HG03064 (cell line): ENCODE measurements around the gene ZNF407.

Source experiments
- ATAC-seq: cut with Tn5 transposase; IDR thresholded peaks from one replicate; pipeline ENCODE4 v1.9.1; 2021; ENCODE audit warnings: low read depth; ENCODE audit not compliant: unreplicated experiment

The ZNF407 gene

DNA sequence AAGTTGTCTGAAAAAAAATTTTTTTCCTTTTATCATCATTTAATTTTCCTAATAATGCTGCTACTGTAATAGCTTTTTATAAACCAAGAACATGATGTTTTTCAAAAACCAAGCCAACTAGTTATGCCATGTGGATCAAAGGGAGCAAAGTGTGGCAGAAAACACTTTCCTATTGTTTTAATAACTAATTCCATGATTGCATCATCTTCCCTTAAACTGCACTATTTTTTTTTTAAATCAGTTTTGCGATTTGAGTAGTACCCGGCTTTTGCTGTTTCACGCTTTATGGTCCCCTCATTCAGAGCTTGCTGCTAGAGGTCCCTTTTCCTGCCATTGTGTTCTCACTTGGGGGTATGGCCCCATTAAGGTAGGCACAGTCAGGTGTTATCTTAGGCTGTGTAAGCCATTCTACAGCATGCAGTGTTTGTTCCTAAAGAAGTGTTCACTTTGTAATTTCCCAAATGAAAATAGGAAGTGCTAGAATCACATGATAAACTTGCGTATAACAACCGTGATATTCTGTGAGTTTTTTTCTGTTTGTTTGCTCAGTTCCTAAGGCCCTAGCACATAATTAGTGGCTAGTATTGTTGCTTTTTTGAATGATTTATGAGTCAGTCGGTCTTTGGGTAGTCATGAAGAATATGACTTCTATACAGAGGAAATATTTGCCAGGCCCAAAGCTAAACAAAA, 385.4 kb downstream of the ZNF407 start:
- no peak for ATAC-seq

DNA sequence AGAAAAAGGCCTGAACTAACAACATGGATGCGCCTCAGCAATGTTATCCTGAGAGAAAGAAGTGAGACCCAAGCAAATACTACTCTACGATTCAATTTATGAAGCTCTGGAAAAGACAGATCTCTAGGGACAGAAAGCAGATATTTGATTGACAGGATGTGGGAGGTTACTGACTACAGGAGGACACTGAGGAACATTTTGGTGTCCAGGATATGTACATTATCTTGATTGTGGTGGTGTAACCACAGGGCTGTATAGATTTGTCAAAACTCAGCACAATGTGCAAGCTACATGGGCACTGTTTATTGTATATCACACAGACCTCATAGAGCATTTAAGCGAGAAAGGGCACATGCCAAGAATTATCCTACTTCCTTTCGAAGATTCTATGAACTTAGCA, 391.5 kb downstream of the ZNF407 start:
- ATAC-seq: no peak

DNA sequence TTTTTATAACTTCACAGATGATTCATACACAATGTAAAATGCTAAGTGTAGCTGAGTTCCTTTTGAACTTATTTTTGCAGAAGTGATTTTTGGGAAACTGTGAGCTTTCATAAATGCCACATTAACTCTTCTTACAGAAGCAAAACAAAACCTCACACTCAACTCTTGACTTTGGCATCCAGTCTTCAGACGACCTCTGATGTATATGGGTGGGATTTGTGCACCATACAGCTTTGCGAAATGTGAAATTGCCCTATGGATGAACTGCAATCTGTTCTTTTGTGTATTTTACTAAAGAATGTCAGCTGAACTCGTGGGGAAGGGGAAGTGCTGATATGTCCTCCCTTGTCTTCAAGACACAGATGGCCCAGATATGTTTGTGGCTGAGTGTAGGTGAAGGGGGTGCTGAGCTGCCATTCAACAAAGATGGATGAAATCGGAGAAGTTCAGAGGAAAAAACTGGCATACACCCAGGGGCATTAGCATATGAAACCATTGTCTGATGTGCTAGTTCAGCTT, 393.0 kb downstream of the ZNF407 start:
- no peak for ATAC-seq

DNA sequence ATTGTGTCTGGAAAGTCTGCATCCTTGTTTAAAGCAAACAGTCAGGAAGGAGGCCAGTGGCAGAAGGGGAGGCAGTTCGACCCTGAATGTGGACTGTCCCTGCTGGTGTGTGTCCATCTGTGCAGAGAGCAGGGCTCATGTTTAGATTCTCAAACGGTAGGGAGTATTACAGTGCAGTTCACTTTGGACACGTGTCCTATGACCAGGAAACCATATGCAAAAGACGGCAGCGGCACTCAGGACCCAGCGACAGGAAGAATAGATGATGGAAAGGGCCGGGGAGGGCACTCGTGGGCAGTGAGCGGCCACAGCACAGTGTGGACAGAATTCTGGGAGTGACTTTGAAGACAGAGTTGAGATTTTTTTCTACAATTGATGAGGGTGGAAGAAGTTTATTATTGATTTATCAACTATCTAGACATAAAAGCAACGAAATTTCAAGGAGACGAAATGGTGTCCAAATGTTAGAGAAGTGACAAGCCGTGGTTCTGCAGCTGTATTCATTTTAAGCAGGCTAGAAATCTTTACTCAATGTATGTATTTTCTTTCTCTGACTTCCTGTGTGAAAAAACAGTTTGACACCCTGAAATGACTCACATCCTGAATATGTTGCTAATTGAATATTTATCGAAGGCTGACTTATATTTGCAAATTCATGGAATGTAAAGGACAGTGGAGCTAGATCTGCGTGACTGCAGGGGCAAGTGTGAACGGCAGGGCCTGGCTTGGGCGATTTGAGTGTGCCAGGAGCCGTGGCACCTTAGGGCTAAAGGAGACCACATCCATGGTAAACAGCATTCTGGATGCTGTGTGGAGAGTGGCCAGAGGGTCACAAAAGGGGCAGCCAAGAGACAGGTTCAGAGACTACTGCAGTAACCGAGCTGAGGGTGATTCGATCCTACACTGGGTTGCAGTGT, 397.1 kb downstream of the ZNF407 start:
- ATAC-seq: peak; percentile 83

DNA sequence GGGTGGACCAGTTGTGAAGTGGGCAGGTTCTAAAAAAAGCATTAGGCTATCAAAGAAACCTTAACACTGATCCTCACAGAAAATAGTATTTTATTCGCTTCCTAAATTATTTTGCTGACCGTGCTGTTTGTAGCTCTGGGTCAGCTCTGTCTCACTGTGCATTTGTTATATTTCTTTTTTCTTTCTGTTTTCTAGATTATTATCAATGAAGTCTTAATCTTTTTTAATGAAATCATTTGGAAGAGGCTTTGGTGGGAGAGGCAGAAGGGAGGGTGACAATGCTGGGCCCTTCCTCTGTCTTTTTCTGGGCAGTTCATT, 397.7 kb downstream of the ZNF407 start:
- ATAC-seq: no peak

DNA sequence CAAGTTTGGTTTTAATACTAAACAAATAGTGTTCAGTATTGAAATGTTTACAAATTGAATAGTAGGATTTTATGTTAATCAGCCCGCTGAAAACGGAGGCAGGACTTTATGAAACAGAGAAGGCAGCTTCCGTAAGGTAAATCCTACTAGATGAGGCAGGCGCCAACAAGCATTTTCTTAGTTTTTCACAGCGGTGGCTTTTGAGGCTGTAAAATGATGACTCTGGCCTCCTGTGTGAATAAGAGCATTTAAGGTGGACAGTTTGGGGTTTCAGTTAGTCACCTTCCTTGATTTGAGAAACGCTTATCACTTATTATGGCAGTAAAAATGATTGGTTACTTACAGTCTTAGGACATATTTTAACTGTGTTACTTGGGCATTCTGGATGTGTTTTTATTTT, 398.4 kb downstream of the ZNF407 start:
- ATAC-seq: no peak

DNA sequence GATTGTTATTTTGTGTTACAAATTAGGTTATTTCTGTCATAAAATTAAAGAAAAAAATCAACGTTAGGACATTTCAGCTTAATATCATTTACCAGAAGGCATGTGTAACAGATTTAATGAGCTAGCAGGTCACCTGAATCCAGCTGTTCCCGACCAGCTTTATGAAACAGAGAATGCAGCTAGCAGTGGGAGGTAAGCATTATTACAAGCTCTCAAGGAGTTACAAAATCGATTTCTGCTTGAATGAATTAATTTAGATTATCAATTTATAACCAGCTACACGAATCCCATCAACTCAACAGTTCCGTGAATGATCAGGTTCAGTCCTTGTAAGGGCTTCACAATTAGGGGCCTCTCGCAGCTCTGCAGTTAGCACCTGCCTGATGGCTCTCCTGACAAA, 399.3 kb downstream of the ZNF407 start:
- ATAC-seq: no peak

DNA sequence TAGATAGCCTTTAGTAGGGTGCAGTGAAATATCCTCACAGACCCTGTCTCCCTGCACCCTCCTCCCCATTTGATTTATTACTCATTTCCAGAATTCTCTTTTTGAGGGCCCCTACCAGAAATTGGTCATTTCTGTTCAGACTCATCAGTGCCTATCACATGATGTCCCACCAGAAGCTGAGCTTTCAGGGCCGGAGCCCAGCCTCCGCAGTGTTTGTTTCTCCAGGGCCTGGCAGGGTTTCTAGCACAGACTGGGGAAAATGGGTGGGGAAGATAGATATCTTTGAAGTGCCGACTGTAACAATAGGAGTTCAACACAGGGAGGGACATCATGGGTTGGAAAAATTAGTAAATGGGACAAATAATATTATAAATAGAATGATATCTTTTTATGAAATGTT, 403.2 kb downstream of the ZNF407 start:
- ATAC-seq: no peak

DNA sequence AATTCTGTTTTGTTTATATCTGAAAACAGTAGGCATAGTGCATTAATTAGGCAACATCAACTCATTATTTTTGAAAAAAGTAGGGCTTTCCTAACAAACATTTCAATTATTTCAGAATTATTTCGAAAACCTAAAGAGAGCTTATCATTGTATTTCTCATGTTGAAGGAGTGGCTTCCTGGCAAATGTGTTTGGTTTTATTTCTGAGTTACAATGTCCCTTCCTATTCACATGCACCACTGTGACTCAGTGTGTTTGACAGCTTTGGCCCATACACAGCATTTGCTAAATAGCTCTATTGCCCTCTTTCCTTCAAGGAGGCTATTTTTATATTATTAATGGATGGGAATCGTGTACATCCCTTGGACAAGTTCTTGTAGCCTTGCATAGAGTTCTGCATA, 405.4 kb downstream of the ZNF407 start:
- ATAC-seq: no peak

DNA sequence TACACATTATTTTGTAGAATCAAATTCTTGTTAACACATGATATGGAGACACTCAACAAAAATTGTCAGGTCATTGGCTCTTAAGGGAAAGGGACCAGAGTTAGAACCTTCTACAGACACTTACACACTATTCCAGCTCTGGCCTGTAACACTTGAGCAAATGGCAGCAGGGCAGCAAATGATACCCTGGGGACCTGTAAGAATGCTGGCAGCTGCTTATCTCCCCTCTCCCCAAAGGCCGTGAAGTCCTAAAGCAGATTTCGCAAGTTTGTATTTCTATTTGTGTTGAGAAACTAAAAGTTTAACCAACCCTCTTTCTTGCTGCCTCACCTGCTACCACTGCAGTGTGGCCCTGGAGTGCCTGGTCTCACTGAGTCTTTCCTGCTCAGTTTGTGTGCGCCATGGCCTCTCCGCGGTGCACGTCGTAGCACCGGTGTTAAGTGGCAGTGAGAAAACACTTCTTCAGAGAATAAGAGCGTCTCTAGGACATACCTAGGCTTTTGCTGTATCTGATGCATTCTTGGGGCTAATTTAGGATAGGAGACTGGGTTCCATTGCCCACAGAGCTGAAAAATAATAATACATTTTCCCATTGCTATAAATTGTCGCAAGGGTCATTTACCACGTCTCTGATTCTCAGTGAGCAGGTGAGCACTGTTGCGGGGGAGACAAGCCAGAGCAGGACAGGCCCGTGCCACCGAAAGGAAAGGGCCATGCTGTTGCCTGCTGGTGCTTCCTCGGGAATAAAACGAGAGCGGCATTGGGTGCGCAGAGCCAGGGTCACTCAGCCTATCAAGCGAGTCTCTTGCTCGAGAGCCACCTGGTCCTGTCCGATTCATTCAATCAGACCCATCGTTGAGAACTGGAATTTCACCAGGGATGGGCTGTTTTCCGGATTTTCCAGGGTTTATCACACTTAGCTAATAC, 406.4 kb downstream of the ZNF407 start:
- no peak for ATAC-seq

DNA sequence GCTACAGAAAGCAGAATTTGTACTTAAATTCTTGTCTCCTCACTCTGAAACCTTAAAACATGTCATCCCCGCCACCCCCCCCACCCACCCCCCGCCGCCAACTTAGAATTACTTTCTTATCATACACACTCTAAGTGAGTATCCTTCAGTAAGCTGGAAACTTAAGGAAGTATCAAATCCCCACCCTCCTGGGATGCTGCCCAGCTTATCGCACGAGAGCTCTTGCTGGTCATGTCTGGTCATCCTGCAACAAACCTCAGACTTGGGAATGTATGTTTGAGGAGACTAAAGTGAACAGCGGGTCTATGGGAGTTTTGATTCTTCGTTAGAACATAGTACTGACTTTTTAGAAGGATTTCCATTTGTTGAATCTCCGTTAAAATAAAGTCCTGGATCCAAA, 408.0 kb downstream of the ZNF407 start:
- ATAC-seq: no peak

DNA sequence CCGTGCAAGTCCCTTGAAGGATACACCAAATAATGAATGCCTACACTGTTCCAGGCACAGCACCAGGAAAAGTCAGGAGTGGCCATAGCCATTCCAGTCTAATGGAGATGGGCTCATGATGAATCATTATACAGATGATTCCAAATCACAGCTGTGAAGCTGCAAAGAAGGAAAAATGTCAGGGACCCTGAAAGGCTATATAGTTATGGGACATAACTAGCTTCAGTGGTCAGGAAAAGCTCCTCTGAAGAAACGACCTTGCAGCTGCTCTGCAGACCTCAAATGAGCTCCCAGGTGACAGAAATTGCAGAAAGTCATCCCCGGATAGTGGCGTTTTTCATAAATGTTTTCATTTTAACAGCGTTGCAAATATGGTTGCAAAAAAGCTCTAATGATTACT, 410.5 kb downstream of the ZNF407 start:
- ATAC-seq: no peak

DNA sequence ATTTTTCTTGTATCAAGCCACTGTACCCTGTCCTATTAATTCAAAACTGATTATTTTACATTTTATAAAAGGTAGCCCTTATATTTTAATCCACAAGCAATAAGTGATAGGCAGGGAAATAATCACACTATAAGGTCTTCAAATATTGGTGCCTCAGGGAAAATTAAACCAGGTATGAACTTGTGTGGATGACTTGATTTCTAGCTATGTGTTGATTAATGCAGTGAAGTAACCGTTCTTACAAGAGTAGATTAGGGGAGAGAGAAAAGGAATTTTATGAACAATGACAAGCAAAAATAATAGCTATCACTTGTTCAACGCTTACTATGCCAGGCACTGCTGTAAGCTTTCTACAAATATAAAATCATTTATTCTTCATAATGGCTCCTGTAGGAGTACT, 411.6 kb downstream of the ZNF407 start:
- ATAC-seq: no peak

DNA sequence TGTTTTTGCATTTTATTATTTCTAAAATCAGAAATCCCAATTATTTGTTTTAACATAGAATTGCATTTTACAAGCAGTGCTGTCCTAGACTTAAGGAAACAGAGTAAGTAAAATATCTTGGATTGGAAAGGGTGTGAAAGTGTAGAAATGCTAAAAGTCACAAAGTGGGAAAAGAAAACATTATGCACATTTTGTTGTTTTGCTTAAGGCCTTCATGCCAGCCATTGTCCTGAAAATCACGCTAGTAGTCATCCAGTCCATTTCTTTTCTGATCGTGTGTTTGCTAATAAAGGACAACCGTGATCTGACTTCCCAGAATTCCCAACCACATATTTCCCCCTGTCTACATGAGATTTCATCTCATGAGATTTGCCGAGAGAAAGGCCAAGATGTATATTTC, 412.2 kb downstream of the ZNF407 start:
- no peak for ATAC-seq

DNA sequence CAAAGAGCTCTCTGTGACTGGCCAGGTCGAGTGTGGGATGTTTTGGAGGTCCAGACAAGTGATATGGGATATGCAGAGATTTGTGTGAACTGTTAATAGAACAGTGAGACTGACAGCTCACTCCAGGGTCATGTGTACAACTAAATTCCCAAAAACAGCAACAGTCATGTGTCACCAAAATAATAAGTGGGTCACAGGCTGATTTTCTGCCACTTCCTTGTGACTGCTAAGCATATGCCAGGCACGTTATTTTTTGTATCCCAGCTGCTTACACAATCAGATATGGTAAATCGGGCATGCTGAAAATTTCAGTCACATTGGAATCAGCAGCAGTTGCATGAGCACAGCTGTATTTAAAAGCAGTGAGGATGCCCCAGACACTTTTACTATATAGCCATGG, 412.6 kb downstream of the ZNF407 start:
- ATAC-seq: no peak

DNA sequence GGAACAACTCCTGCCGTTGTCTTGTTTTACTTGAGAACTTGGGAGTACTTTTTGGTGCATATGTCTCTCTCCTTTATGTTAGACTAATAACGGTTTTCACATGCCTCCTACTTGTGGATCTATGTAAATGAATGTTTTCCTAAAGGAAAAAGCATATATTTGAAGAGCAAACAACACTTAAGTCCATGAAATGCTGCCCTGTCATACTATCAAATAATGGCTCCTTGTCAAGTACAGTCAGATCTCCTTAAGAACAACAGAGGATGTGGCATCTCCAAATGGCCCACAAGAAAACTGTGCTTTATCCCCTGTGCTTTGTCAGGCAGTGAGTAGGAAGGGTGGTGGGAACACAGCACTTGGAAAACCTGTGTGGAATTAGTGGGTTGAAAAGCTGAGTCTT, 413.0 kb downstream of the ZNF407 start:
- no peak for ATAC-seq

DNA sequence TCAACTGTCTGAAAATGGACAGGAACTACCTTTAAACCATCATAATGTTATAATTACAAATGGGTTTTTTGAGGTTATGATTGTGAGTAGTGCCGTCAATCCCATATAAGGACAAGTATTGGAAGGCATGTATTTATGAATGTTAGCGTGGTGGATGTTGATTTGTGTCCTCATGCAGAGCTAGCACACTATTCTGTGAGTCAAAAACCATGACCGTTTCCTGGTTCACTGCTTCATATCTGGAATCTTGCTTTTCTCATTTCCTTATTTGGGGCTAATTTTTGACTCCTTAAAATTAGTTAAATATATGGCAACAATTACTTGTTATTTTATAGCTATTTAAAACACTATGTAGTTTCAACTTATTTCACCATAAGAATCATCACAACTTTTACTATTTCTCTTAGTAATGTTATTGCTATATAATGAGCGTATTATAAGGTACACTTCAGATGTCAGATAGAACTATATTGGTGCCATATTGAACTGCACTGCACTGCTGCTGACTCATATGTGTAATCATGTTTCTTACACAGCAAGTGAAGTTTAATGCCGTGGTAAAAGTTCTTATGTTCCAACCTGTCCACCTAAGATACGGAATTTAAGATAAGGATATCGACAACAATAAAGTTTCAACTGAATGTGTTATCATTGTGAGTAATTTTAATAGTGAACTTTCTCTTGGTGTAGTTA, 418.5 kb downstream of the ZNF407 start:
- peak; percentile 88 for ATAC-seq

DNA sequence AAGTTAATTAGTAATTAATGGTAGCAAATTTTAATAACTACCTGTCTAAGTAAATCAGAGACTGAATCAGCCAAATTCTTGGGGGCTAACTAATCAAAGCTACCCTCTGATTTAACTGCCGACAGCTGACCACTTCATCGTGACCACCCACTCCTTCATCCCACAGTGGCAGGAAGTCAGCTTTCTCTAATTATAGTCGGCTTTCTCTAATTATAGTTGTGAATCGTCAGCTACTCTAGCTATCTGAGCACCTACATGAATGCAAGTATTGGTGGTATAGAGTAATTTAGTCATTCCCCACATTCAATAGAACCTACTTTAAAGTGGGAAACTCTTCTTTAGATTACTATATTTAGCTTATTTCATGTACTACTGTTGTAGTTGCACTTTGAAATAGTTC, 425.8 kb downstream of the ZNF407 start:
- no peak for ATAC-seq

DNA sequence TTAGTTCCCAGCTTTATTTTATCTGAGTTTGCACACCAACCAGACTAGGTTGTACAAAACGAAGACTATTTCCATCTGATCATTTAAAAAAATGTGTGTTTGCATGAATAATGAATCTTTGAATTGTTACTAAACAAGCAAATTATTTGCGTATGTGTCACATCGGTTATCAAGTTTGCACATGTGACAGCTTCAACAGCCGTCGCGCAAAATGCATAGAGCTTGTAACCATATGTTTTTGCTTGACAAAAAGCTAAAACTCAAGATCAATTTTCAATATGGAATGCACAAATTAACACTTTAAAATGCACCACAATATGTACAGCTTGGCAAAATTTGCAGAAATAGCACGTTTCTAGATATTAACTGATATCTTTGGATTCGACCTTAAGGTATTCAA, 427.2 kb downstream of the ZNF407 start:
- no peak for ATAC-seq

DNA sequence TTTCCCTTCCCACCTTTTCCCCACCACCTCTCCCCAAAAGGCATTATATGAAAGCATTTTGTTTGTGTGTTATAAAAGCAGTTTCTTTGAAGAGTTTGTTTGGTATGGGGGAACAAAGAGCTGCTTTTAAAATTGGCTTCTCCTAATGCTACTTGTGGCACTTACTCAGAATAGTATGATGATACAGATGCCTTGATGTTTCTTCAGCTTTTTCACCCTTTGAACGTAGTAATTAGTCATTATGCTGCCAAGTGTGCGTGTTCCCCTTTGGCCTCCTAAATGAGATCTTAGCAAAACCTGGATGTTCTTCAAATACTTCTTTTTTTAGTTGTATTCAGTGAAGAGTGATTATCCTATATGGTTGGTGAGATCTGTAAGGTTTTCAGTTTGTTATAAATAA, 427.9 kb downstream of the ZNF407 start:
- ATAC-seq: no peak
